ENCODE data around the gene MUC6. TPM values are rescaled to one million over a fixed set of nuclear protein-coding genes. Genes with fewer than 3 reads are reported as not detected.

The MUC6 gene
- total RNA-seq, 2 donors from 2014 or later: not detected

DNA sequence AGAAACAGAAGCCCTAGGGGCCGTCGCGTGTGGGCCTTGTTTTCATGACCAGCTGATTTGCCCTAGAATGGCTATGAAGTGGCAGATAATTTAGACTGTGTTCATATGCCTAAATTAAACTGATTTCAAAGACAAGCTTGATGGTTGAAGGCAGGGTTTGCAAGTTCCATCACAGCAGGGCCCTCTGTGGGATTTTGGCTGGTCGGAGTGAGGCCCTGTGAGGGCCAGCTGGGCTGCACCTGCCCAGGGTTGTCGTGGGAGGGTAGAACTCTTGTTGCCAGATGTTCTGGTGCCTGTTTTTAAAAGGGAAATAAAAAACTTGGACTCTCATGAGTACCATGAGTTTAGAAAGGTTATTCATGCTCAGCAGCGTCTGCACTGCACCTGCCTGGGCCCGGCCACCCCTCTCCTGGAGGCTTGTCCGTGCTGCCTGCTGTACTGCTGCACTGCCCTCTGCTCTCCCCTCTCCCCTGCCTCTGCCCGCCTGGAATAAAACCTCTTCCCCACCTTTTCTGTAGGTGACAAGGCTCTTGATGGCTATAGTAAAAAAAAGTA, 66.8 kb downstream of the MUC6 start:
- H3K4me3 ChIP-seq: no peak overlapping the region
- peaks cover 41% of the 10 kb centered on the region for H3K36me3 ChIP-seq

DNA sequence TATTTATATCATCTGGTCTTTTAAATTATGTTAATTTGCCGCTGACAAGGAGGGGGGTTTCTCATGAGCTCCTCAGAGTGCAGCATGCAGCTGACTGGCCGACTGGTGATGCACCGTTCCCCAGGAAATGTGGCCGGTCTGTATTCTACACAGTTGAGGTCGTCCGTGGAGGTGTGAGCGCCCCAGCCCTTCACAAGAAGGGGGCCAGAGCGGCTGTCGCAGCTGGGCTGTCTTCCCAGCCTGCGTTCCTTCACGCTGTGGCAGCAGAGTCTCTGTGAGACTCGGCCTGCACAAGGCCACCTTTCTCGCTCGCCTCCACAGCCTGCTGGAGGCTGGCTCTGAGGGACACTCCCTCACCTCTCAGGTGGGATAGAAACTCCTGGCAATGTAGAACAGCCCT, 67.7 kb downstream of the MUC6 start:
- no peaks in the 10 kb centered on the region for H3K27me3 ChIP-seq
- no peaks in the 10 kb centered on the region for H3K9me3 ChIP-seq
- no peak for DNase-seq (ENCODE audit: low spot score)
- H3K4me3 ChIP-seq: no peak overlapping the region
- H3K36me3 ChIP-seq: peaks cover 44% of the 10 kb centered on the region
- TF ChIP-seq, protein P1, sequence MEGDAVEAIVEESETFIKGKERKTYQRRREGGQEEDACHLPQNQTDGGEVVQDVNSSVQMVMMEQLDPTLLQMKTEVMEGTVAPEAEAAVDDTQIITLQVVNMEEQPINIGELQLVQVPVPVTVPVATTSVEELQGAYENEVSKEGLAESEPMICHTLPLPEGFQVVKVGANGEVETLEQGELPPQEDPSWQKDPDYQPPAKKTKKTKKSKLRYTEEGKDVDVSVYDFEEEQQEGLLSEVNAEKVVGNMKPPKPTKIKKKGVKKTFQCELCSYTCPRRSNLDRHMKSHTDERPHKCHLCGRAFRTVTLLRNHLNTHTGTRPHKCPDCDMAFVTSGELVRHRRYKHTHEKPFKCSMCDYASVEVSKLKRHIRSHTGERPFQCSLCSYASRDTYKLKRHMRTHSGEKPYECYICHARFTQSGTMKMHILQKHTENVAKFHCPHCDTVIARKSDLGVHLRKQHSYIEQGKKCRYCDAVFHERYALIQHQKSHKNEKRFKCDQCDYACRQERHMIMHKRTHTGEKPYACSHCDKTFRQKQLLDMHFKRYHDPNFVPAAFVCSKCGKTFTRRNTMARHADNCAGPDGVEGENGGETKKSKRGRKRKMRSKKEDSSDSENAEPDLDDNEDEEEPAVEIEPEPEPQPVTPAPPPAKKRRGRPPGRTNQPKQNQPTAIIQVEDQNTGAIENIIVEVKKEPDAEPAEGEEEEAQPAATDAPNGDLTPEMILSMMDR (IDR thresholded peaks at IDR 0.05): no peak
- no peak overlapping the region for H3K27ac ChIP-seq
- peaks cover 0 to 12% of the 10 kb centered on the region in 2 donors for H3K4me1 ChIP-seq

More for the DNA sequence above, 66.8 kb downstream of the MUC6 start:
- H3K27ac ChIP-seq: no peak overlapping the region
- H3K4me1 ChIP-seq: peaks cover 0 to 12% of the 10 kb centered on the region in 2 donors
- H3K27me3 ChIP-seq: no peaks in the 10 kb centered on the region
- DNase-seq (ENCODE audit: low spot score): no peak
- TF ChIP-seq, protein P1 (IDR thresholded peaks at IDR 0.05): no peak
- no peaks in the 10 kb centered on the region for H3K9me3 ChIP-seq

DNA sequence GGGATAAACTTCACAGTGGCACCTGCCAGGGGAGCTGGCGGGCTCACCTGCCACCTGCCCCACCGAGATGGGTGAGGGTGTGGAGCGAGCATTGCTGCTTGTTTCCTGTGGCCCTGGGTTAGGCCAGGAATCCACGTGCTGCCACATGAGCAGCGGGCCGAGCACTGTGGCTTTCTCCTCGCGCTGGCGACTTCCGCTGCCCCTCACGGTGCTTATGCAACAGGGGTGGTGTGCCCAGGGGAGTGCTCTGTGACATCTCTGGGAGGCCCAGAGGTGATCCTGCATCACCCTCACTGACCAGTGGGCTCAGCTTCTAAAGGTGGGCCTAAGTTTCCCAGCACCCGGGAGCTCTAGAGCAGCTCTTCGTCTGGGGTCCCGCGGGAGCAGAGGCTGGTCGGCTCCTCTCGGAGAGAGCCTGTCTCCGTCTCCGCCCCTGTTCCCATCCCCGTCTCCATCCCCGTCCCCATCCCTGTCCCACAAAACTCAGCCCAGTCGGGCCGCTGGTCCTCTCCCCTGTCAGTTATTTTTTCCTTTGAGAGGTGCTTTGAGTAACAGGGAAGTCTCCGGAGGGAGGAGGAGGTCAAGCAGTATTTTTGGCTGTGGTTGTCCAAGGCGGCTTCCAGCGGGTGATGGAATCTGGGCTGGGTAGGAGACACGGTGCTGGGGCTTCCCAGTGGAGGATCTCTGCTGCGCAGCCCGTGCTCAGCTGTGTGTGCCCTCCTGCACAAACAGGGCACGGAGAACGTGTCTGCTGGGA, 68.3 kb downstream of the MUC6 start:
- no peak for DNase-seq (ENCODE audit: low spot score)
- H3K4me1 ChIP-seq: peaks cover 0 to 12% of the 10 kb centered on the region in 2 donors
- H3K9me3 ChIP-seq: no peaks in the 10 kb centered on the region
- H3K27me3 ChIP-seq: no peaks in the 10 kb centered on the region
- H3K36me3 ChIP-seq: peaks cover 44% of the 10 kb centered on the region
- no peak overlapping the region for H3K27ac ChIP-seq
- H3K4me3 ChIP-seq: no peak overlapping the region
- TF ChIP-seq, protein P1 (IDR thresholded peaks at IDR 0.05): no peak

DNA sequence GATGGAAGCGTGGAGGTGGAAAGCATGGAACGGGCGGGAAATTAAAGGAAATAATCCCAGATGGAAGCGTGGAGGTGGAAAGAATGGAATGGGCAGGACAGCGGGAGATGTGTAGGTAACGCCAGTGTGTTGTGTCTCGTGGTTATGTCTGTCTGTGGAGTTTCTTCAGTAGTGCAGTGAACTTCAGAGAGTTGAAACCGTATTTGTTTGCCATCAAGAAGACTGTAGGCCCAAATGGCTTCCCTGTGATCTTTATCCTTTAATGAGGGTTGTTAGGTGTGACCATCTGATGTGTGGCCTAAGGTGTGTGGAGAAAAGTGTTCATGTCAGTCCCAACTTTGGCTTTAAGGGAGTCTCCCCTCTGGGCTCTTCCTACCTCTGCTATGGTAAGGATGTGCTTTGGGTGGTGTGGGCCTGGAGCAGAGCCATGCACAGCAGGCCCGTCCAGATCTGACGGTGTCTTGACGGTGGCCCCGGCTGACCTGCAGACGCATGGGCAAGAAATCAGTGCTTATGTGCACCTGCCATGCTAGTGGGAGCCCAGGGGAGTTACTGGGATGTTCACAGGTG, 71.2 kb downstream of the MUC6 start:
- peaks cover 0 to 12% of the 10 kb centered on the region in 2 donors for H3K4me1 ChIP-seq
- no peaks in the 10 kb centered on the region for H3K9me3 ChIP-seq
- TF ChIP-seq, protein P1 (IDR thresholded peaks at IDR 0.05): no peak
- no peak for DNase-seq (ENCODE audit: low spot score)
- no peak overlapping the region for H3K27ac ChIP-seq
- no peaks in the 10 kb centered on the region for H3K27me3 ChIP-seq
- H3K4me3 ChIP-seq: no peak overlapping the region
- H3K36me3 ChIP-seq: peaks cover 44% of the 10 kb centered on the region

DNA sequence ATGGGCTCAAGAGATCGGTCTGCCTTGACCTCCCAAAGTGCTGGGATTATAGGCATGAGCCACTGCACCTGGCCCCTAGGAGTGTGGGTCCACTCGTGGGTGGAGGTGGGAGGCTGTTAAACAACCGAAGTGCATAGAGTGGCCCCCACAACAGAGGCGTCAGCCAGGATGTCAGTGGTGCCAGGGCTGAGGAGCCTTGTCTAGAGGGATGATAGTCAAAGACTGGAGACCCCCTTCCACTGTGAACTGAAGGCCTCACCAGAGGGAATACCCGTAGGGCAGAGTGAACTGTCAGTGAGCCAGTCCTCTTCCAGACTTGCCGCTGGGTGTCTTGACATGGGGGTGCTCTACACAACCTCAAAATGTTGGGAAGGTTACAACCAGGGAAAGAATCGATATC, 72.7 kb downstream of the MUC6 start:
- Histone ChIP-seq H3K27ac (no peak overlapping the region), H3K4me1 (peaks cover 0 to 12% of the 10 kb centered on the region in 2 donors), H3K4me3 (no peak overlapping the region), H3K36me3 (peaks cover 50% of the 10 kb centered on the region), H3K27me3 (no peaks in the 10 kb centered on the region), H3K9me3 (no peaks in the 10 kb centered on the region)
- TF ChIP-seq, protein P1 (IDR thresholded peaks at IDR 0.05): no peak
- DNase-seq (ENCODE audit: low spot score): no peak

Other genes with a start within 250 kb of the MUC6 start
- gene CEND1, start 246.6 kb downstream of the MUC6 start, total RNA-seq: 1 to 10 TPM in 1 of 2 donors, not detected in 1; 1.1 TPM
- 1 to 10 TPM; 2.7 to 5.6 TPM for gene SLC25A22, start 238.4 kb downstream of the MUC6 start, total RNA-seq
- 10 to 100 TPM in 1 of 2 donors, 1 to 10 TPM in 1; 6.0 to 12.1 TPM for gene PIDD1, start 231.5 kb downstream of the MUC6 start, total RNA-seq
- gene RPLP2, start 226.8 kb downstream of the MUC6 start, total RNA-seq: 100 to 1,000 TPM; 145 to 384 TPM
- gene PNPLA2, start 217.8 kb downstream of the MUC6 start, total RNA-seq: 100 to 1,000 TPM in 1 of 2 donors, 10 to 100 TPM in 1; 94.4 to 123 TPM
- 10 to 100 TPM; 15.6 to 29.7 TPM for gene CRACR2B, start 208.8 kb downstream of the MUC6 start, total RNA-seq
- 100 to 1,000 TPM; 322 to 710 TPM for gene CD151, start 203.8 kb downstream of the MUC6 start, total RNA-seq
- gene POLR2L, start 194.2 kb downstream of the MUC6 start, total RNA-seq: 100 to 1,000 TPM in 1 of 2 donors, 10 to 100 TPM in 1; 54.5 to 132 TPM
- gene TSPAN4, start 193.9 kb downstream of the MUC6 start, total RNA-seq: 10 to 100 TPM; 37.2 to 81.0 TPM
- gene CHID1, start 125.9 kb downstream of the MUC6 start, total RNA-seq: 10 to 100 TPM; 46.9 to 78.7 TPM
- 10 to 100 TPM; 28.8 to 41.7 TPM for gene AP2A2, start 110.8 kb downstream of the MUC6 start, total RNA-seq
- not detected for gene MUC2, start 38.2 kb upstream of the MUC6 start, total RNA-seq
- not detected for gene MUC5AC, start 121.2 kb upstream of the MUC6 start, total RNA-seq
- not detected for gene MUC5B, start 186.3 kb upstream of the MUC6 start, total RNA-seq